ENCODE data around the gene BRPF3.

BRPF3 gene

GRCh38 chr6:36268478-36269275 lies 72.1 kb downstream of the BRPF3 start:
- no peak for DNase-seq (ENCODE audit: low read depth in 2 of 2)

DNA sequence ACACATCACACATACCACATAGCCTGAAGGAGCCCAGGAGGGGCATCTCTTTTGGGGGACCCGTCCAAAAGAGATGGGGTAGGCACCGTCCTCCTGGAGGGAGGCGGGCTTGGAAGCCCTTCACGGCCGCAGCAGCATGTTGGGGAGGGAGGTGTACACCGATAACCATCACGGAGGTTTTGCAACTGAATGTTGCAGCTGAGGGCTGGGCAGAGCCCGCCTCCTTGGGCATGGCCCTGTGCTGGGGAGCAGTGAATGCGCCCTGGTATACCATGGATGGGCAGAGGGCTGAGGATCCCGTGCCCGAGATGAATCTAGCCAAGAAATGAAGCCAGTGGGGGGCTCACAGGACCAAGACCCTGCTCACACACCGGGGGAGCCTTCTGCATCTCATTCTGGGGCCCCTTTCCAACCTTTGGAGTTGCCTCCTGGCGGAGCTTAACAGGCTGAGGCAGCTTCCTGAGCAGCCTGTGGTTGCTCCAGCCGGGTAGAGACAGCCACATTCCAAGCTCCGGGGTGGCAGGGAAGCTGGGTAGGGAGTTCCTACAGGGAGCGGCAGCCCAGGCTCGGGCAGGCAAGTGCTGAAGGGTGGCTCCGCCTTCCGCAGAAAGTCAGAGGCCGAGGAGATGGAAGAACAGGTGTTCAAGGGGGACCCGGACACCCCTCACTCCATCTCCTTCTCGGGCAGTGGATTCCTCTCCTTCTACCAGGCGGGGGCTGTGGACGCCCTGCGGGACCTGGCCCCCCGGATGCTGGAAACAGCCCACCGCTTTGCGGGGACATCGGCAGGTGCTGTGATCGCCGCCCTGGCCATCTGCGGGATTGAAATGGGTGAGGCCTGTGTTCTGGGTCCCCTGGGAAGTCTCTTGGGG lies 73.5 kb downstream of the BRPF3 start, which contains the start of gene PNPLA1:
Gene PNPLA1 (plus strand): TSS at position 227 of the 872 bp plus-strand sequence. CDS start 400 bp downstream, at position 627.
- no peak for DNase-seq (ENCODE audit: low read depth in 2 of 2)

GRCh38 chr6:36272234-36272633 lies 75.7 kb downstream of the BRPF3 start:
- no peak for DNase-seq (ENCODE audit: low read depth in 2 of 2)

- DNase-seq (ENCODE audit: low read depth in 2 of 2), result no peak
Observed at GRCh38 chr6:36273067-36273466, 76.5 kb downstream of the BRPF3 start.

DNA sequence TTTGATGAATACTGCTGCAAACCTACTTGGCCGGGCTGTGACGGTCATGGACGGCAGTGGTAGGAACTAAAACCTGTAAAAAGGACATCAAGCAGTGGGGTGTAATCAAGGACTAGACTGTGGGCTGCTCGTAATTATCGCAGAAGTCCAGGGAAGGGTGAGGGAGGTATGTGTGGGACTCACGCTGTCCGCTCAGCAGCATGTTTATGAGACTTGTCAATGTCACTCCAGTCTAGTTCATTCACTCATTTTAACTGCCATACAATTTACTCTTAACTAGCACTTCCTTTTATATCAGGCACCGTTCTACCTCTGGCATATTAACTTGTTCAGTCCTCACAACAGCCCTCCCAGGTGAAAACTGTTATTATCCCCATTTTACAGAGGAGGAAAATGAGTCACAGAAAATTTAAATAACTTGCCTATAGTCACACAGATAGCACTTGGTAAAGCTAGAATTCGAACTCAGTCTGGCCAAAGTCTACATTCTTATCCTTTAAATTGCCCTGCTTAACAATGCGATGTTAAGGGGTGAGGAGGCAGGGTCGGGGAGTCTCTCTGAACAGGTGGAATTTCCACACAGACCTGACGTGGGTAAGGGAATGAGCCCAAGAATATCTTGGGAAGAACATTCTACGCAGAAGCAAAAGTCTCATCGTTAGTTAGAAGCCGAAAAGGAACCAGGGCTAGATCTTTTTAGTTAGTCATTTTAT lies 77.4 kb downstream of the BRPF3 start:
- no peak for DNase-seq (ENCODE audit: low read depth in 2 of 2)

GRCh38 chr6:36276581-36277536 lies 80.3 kb downstream of the BRPF3 start:
- no peak for DNase-seq (ENCODE audit: low read depth in 2 of 2)

- DNase-seq (ENCODE audit: low read depth in 2 of 2), result no peak
Observed at GRCh38 chr6:36277946-36278470, 81.5 kb downstream of the BRPF3 start.

DNA sequence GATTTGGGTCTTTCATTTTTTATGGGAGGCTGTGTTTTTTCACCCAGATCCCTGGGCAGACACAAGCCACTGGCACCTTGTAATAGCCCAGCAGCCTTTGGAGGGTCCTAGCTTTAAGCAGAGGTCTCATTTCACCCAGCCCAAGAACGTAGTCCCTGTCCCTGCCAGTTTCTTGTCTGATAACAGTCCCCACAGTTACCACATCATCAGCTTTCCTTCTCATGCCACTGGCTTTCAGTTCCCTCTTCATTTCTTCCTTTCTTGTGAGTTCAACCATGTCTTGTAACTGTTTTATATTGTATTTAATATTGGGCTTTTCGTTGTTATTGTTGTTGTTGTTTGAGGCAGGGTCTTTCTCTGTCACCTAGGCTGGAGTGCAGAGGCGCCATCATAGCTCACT lies 83.9 kb downstream of the BRPF3 start:
- DNase-seq (ENCODE audit: low read depth in 2 of 2), result no peak

- no peak for DNase-seq (ENCODE audit: low read depth in 2 of 2)
Observed at GRCh38 chr6:36280983-36281382, 84.4 kb downstream of the BRPF3 start.
